Camera-type eye (tissue), 1 donor: ENCODE results near the gene ZC3H8. TPM values are rescaled to one million over a fixed set of nuclear protein-coding genes. Genes with fewer than 3 reads are reported as not detected.

ENCODE experiments used
- total RNA-seq: library from RNA; depleted of rRNA; stranded (reverse); fragments of >200 nt; gene quantifications from one replicate; pipeline ENCODE4 v1.2.3, GENCODE V29; 2014

Gene ZC3H8
- 19.9 TPM for total RNA-seq

DNA sequence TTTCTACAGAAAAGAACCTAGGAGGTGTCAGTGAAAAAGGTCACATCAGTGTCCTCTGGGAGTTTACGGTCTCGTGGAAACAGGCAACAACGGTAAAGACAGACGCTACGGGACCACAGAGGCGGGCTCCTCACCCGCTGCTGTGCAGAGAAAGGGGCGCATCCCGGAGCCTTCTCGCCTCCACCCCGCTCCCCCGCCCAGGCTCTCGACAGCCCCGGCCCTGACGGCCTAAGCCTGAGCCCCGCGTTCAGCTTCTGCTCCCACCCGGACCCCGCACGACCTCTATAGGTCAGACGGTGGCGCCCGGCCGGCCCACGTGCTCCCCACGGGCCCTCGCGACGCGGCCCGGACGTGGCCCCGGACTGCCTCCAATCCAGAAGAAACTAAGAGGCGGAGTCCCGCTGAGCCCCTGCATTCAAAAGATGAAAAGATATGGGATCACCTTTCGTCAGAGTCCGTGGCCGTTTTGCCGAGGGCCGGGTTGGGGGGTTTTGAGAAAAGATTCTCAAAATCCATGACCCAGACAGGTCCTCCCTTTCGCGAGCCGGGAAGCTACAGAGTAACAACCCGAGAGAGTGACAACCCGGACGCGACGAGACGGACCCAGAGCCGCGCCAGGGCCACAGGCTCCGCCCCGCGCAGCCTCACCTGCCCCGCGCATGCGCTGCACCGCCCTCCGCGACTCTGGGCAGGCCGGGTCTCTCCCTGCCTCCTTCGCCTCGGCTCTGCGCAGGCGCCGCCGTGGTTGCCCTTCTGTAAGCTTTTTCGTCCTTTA, at the start of gene ZC3H8:
Gene ZC3H8 (minus strand): TSS at position 577 of the 775 bp plus-strand sequence. CDS start 61 bp downstream, at position 516.

DNA sequence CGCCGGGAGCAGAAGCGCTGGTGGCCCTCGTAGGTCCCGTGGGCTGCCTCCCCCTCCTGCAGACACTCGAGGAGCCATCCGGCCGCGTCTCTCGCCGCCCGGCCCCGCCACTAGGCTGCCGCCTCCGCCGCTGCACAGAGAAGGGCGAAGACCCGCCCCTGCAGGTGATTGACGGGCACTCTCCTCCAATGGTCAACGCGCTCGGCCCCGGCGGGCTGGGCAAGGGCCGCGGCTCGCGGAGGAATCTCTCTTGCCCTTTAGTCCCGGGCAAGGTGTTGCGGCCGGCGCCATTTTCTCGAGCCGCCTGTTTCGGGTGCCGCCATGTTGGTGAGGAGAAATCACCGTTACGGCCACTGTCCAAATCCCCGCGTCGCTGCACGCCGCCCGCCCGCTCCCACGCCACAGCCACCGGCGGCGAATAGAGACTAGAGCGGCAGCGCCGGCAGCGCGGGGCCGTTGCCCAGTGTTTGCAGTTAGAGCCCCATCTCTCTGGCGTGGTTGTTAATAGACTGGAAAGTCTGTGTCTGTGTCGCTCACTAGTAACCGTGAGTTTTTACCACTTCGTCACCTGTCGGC, 20.6 kb upstream of the ZC3H8 start, which contains the start of gene ZC3H6:
Gene ZC3H6 (plus strand): TSS at position 287 of the 576 bp plus-strand sequence. CDS start 398 bp downstream, outside the sequence.

Other genes with a start within 250 kb of the ZC3H8 start
- 21.3 TPM for gene TMEM87B, start 199.8 kb downstream of the ZC3H8 start, total RNA-seq
- gene FBLN7, start 116.7 kb downstream of the ZC3H8 start, total RNA-seq: 17.3 TPM
- 31.9 TPM for gene ZC3H6, start 20.6 kb upstream of the ZC3H8 start, total RNA-seq
- 37.1 TPM for gene RGPD8, start 178.6 kb upstream of the ZC3H8 start, total RNA-seq
- 31.2 TPM for gene TTL, start 227.1 kb upstream of the ZC3H8 start, total RNA-seq